GM21717 (cell line): ENCODE data around the gene DDI2.
"Not testable (repeated sequence)": the region's sequence is repeated elsewhere in the genome, so short reads cannot be mapped to it uniquely, and the experiment has no call there.

Source experiments
- ATAC-seq: cut with Tn5 transposase; IDR thresholded peaks from one replicate; pipeline ENCODE4 v1.9.1; 2021; ENCODE audit warnings: mild to moderate bottlenecking, moderate library complexity; ENCODE audit not compliant: unreplicated experiment

DDI2 gene

DNA sequence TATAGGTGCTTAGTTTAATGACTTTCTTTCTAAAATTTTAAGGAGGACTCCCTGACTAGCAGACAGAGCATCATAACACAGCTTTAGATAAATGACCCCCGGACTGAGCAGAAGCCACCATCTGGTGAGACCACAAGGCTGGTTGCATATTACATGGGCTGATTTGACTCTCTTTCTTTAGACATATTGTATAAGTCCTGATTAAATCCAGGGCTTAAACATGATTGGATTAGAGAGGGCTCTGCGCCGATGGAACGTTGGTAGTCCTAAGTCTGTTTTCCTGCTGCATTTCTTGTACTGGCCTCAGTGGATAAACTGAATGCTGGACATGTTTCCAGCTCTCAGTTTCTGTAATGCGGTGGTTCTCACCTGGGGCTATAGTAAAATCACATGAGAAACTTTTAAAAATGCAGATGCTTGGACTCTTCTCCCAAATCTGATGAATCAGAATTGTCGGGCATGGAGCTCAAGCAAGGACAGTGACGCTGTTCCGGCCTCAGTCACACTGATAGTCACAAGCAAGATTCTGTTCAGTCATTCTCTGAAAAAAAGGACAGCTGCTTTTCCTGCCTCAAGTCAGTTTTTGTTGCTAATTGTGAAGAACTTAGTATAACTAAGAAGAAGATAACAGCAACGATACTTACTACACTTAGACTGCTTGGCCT lies 16.6 kb downstream of the DDI2 start:
- ATAC-seq = no peak

DNA sequence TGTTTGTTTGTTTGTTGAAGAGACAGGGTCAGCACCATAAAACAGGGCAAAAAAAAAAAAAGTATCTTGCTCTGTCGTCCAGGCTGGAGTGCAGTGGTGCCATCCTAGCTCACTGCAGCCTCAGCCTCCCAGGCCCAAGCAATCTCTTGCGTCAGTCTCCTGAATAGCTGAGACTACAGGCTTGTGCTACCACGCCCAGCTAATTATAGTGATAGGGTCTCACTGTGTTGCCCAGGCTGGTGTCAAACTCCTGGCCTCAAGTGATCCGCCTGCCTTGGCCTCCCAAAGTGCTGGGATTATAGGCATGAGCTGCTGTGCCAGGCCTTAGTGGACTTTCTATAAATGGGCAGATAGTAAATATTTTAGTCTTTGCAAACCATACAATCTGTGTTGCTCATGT lies 19.2 kb downstream of the DDI2 start:
- ATAC-seq = no peak

DNA sequence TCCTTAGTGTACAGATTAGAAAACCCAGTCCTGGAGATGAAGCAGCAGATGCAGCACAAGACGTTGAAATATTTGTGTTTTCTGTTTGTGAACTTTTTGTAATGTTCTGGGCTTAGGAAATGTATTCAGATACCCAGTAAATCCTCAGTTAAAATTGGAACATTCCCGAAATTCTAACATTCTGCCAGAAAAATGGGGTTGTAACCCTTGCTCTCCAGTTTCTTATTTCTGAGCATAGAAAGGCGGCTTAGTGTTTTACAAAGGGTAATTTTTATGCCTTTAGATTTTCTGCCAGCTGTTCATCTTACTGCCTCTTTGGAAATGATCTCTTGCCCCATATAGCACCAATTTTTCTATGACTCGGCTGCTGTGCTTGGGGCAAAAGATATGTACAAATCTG lies 20.6 kb downstream of the DDI2 start:
- no peak for ATAC-seq

- no peak for ATAC-seq
Observed at GRCh38 chr1:15639262-15639661, 22.0 kb downstream of the DDI2 start.

GRCh38 chr1:15639931-15640330 lies 22.7 kb downstream of the DDI2 start:
- ATAC-seq = no peak

DNA sequence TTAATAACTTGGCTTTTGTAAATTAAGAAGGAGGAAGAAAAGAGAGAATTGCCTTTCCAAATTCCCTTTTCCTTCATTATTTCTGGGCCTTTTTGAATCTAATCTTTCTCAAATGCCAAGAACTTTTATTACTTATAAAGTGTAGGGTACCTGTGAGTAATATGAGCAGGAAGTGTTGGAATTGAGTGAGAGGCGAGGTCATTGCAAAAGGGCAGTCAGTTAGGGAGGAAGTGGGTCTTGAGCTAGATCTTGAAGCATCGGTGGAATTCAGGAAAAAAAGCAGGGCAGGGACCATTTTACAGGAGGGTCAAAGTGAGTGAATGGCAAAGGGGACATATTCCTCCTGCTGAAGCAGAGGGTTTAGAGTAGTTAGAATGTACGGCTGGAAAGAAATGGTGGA lies 23.4 kb downstream of the DDI2 start:
- no peak for ATAC-seq

DNA sequence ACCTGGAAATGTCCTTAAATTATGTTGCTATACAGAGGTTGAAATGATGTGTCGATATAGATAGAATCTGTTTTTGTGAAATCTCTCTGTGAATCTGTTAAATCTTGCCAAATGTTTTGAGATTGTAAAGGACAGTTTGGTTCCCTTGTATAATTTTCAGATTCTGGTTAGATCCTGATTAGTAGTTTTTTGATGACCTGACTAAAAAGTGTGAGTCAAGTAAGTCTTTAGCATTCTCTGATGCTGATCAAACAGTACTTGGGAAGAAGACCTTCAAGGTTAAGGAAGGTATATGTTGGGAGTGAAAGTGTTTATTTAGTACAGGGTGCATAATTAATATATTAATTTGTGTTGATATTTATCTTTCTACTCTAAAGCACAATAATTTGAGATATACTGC lies 32.7 kb downstream of the DDI2 start:
- ATAC-seq = no peak

- ATAC-seq = no peak
Observed at GRCh38 chr1:15650433-15650832, 33.2 kb downstream of the DDI2 start.

GRCh38 chr1:15652130-15652529 lies 34.9 kb downstream of the DDI2 start:
- ATAC-seq = not testable (repeated sequence)

- no peak for ATAC-seq
Observed at GRCh38 chr1:15654091-15654690, 36.9 kb downstream of the DDI2 start.

DNA sequence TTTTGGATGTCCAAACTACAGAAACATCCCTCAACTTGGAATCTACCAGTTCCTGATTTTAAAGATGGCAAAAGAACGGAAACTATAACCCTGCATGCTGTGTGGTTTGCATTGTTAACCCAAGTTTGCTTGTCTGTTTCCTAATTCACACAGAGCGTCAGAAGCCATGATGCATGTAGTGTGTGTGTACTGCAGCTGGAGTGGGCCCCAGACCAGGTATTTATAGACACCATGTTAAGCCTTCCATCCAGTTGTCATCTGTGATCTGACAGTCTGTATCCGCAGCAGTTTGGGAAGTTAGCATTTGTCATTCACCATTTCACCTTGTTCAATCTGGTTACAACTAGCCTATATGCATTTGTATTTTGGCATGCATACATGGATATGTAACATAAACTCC lies 39.2 kb downstream of the DDI2 start:
- ATAC-seq = no peak

DNA sequence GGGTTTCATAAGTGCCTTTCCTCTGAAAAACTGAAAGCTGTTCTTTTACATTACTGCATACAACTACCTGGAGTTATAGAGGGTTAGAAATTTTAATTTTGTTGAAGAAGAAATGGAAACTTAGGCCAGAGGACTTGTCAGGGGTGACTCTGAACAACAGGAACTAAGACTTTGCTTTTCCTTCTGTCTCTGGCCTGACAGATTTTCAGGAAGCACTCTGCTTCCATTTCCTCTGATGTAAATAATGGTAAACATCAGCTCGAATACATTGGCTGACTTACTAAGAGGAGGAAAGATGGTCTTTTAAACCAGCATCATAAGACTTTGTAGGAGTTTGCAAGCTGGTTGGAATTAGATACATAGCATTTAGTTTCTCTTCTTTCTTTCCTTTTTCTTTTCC lies 39.8 kb downstream of the DDI2 start:
- ATAC-seq = no peak

GRCh38 chr1:15660151-15660550 lies 42.9 kb downstream of the DDI2 start:
- ATAC-seq = no peak

DNA sequence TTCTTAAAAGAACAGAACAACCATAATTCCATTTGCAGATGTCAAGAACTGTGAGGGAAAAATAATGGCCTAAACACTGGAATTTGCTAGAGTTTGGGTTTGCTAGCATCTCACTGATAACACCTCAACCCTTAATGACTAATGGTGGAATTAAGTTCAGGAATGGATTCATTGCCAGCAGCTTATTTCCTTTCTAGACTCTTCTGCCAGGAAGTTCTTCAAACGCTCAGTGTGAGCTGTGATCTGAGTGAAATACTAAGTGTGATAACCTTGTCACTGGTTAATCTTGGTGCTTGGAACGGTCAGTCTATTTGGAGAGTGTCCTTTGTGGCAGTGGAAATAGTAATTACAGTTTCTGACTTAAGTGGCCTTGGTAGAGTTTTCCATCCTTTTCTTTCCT lies 45.2 kb downstream of the DDI2 start:
- ATAC-seq = no peak

GRCh38 chr1:15663925-15664324 lies 46.7 kb downstream of the DDI2 start:
- no peak for ATAC-seq

DNA sequence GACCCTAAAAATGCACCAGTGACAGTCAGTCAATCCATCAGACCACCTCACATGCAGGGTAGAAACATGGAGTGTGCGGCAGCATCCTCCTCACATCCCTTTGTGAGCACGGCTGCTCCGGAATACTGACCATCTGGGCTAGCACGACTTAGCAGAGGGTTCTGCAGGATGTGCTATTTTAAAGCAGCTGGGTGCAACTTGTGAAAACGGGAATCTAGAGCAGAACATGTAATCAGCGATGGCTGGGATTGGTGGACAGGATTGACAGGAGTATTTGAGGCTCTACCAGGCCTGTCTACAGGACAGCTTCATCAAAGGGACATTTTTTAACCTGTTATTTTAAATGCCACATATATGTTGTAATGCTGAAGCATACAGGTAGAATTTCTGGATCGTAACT lies 50.1 kb downstream of the DDI2 start:
- ATAC-seq = no peak

- ATAC-seq = no peak
Observed at GRCh38 chr1:15668089-15668754, 51.0 kb downstream of the DDI2 start.

- no peak for ATAC-seq
Observed at GRCh38 chr1:15669074-15669473, 51.8 kb downstream of the DDI2 start.

DNA sequence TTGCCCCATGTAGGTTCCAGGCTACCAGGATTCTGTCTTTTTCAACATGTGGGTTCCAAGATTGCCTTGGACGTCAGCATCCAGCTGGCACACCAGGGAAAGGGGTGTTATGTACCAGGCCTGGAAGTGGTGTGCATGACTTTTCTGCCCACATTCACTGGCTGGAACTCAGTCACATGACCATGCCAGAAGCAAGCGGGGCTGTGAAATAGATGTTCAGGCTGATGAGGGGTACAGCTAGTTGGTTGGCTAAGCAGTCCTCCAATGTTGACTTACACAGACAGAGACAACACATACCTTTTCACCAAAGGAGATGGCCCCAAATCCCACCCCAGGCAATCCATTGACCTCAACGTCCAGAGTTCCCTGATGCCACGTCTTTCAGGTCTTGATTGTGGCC lies 52.6 kb downstream of the DDI2 start:
- no peak for ATAC-seq

DNA sequence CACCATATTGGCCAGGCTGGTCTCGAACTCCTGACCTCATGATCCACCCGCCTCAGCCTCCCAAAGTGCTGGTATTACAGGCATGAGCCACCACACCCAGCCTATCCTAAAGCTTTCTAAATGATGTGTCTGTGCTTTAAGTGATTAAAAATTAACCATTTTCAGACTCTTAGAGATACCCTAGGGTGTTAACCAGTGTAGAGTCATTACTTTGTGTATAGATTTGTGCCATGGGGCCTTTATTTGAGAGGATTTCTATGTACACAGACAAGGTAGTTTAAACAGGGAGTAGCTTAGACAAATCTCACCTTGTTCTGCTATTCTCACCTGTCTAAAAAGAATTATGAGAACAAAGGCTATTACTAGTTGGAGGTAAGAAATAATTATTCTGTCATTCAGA lies 54.2 kb downstream of the DDI2 start:
- ATAC-seq = no peak

GRCh38 chr1:15674386-15675159 lies 57.3 kb downstream of the DDI2 start:
- no peak for ATAC-seq

GRCh38 chr1:15676010-15676409 lies 58.8 kb downstream of the DDI2 start:
- ATAC-seq = no peak
